Medulla oblongata (tissue), 1 donor: ENCODE measurements around the gene IRS2.
"Not testable (repeated sequence)": the region's sequence is repeated elsewhere in the genome, so short reads cannot be mapped to it uniquely, and the experiment has no call there.

Source experiments
- DNase-seq: peaks from one replicate; pipeline ENCODE4 v3.0.0-alpha.2; 2015; ENCODE audit errors: extremely low spot score

The IRS2 gene, protein sequence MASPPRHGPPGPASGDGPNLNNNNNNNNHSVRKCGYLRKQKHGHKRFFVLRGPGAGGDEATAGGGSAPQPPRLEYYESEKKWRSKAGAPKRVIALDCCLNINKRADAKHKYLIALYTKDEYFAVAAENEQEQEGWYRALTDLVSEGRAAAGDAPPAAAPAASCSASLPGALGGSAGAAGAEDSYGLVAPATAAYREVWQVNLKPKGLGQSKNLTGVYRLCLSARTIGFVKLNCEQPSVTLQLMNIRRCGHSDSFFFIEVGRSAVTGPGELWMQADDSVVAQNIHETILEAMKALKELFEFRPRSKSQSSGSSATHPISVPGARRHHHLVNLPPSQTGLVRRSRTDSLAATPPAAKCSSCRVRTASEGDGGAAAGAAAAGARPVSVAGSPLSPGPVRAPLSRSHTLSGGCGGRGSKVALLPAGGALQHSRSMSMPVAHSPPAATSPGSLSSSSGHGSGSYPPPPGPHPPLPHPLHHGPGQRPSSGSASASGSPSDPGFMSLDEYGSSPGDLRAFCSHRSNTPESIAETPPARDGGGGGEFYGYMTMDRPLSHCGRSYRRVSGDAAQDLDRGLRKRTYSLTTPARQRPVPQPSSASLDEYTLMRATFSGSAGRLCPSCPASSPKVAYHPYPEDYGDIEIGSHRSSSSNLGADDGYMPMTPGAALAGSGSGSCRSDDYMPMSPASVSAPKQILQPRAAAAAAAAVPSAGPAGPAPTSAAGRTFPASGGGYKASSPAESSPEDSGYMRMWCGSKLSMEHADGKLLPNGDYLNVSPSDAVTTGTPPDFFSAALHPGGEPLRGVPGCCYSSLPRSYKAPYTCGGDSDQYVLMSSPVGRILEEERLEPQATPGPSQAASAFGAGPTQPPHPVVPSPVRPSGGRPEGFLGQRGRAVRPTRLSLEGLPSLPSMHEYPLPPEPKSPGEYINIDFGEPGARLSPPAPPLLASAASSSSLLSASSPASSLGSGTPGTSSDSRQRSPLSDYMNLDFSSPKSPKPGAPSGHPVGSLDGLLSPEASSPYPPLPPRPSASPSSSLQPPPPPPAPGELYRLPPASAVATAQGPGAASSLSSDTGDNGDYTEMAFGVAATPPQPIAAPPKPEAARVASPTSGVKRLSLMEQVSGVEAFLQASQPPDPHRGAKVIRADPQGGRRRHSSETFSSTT (N-terminal part only)

DNA sequence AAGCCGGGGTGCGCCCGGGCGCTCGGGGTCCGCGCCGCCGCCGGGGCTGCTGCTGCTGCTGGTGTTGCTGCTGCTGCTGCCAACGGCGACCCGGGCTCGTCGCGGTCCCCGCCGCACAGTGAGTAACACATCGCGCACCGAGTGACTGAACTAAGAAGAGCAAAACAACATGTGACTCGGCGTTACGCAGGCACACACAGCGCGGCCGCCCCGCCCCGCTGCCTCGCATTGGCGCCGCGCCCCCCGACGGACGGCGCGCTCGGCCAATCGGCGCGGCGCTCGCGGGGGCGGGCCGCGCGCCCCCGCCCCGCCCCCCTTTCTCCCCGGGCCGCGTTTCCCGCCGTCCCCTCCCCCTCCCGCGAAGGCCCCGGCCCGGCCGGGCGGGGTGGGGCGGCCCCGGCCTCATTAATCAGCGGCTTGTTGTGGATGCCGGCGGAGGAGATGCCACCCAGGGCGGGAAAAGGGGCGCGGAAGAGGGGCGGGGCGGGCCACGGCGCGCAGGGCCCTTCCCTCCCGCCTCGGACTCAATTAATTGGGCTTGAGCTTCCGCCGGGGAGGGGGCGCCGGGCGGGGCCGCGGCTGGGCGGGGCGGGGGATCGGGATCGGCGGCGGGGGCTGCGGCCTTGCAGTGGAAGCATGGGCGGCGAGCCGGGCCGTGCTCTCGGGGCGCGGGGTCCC is at the start of gene IRS2:
Gene IRS2 (minus strand): TSS at position 127 of the 678 bp plus-strand sequence. CDS start 530 bp downstream, outside the sequence.
- peak; percentile 97 for DNase-seq

DNA sequence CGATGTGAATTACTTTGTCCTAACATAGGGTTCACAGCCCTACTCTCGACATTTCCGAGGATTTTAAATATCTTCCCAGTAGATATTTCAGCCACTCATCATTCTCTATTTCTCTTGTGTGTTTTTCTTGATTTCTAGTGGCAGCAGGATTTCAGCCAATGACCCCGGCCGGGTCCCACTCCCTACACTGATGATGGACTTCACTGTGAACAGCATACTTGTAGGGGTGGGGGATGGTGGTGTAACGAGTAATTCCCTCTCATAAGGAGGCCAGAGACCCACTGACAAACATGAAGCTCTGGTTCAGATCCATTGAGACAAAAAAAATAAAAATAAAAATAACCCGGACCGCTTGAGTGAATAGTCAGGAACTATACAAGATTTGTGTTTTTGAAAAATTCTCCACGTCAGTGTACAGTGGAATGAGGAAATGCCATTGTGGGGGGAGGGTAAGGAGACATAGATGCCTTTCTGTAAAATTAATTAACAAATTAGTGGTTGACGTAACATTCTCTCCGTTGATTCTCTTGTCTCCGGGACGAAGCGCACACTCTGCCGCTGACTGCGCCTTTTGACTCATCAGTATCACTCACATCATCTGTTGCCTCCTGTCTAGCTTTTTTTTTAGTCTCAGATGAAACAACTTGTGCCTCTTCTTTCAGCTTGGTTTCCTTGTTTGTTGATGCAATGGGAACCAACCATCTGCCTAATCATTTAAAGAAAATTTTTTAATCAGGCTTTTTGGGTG is 48.8 kb upstream of the IRS2 start:
- no peak for DNase-seq

DNA sequence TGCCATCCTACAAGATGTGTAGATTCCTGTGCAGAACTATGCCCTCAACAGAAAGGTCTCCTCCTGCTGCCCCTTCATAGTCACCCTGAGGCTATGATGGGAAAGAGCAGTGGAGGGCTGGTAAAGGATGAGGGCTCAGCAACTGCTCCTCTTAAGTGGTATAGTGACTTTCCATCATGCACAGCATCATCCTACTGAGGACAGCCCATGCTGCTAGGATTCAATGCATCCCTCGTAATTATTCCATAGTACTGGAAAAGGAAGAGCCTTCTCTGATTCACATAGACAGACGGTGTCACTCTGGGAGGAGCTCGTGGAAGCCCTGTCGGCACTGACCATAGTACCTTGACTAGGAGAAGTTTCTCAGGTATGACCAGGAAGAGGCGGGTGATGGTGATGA is 47.6 kb upstream of the IRS2 start:
- no peak for DNase-seq

DNA sequence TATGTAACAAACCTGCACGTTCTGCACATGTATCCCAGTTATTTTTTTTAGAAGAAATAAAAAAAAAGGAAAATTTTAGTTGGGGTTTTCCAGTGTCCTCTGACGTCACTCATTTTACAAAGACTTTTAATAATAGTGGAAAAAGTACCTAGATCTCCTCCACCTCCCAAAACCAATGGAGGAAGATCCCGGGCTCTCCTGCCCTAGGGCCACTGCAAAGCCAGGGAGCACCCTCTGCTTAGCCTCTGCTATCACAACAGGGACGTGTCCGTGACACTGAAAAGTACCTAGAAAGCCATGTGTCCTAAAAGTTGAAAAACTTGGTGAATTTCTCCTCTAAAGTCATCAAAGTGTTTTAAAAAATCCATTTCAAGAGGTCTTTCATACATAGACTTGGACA is 46.7 kb upstream of the IRS2 start:
- no peak for DNase-seq

DNA sequence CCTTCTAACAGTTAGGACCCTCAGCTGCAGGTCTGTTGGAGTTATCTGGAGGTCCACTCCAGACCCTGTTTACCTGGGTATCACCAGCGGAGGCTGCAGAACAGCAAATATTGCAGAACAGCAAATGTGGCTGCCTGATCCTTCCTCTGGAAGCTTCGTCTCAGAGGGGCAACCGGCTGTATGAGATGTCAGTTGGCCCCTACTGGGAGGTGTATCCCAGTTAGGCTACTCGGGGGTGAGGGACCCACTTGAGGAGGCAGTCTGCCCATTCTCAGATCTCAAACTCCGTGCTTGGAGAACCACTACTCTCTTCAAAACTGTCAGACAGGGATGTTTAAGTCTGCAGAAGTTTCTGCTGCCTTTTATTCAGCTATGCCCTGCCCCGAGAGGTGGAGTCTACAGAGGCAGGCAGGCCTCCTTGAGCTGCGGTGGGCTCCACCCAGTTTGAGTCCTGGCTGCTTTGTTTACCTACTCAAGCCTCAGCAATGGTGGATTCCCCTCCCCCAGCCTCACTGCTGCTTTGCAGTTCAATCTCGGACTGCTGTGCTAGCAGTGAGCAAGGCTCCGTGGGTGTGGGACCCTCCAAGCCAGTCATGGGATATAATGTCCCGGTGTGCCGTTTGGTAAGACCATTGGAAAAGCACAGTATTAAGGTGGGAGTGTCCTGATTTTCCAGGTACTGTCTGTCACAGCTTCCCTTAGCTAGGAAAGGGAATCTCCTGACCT is 42.4 kb upstream of the IRS2 start:
- not testable (repeated sequence) for DNase-seq

DNA sequence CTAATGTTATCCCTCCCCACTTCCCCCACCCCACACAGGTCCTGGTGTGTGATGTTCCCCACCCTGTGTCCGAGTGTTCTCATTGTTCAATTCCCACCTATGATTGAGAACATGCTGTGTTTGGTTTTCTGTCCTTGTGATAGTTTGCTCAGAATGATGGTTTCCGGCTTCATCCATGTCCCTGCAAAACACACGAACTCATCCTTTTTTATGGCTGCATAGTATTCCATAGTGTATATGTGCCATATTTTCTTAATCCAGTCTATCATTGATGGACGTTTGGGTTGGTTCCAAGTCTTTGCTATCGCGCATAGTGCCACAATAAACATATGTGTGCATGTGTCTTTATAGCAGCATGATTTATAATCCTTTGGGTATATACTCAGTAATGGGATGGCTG is 36.8 kb upstream of the IRS2 start:
- not testable (repeated sequence) for DNase-seq

DNA sequence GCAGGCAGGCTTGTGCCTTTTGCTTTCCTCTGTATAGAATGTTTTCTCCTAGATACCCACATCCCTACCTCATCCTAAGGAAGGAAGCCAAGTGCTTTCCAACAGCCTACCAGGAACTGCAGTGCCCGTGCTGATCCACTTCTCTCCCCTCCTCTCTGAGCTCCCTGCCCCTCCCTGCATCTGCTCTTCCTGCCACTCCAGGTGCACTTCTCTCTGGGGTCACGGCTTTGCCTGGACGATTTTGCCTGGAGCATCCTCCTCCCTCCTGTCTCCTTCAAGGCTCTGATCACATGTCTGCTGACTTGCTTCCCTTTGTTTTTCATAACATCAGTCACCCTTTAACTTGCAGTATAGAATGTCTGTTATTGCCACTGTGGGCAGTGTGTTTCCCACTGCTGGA is 34.7 kb upstream of the IRS2 start:
- no peak for DNase-seq

DNA sequence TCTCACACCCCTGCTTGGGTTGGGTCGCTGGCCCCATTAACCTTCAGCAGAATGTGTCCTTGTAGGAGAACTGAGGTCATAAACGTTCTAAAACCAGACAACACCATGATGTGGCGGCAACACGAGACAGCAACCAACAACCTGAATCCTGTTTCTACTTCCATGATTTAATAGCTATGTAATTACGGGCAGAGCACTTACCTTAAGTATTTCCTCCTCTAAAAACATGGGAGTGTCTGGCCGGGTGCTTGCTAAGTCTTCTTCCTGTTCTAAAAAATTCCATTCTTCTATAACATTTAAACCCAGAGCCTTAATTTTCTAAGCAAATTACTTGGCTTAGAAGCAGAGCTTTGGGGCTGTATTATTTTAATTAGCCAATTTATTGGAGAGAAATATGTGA is 33.5 kb upstream of the IRS2 start:
- DNase-seq = no peak

DNA sequence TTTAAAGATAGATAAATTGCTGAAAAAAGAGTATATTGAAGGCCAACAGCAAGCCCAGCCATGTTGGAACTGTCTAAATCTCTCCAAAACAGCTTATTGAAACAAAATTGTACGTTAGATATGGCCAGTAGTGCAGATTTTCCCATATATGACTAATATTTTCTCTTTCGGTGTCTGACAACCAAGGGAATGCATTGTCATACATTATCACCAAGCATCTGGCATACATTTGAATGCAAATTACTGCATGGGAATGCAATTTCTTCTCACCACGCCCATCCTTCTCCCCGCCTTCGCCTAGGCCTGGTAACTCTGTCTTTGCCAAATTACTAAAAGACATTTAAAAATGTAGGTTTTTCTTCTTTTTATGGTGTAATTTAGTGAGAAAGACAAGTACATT is 32.5 kb upstream of the IRS2 start:
- DNase-seq = no peak

DNA sequence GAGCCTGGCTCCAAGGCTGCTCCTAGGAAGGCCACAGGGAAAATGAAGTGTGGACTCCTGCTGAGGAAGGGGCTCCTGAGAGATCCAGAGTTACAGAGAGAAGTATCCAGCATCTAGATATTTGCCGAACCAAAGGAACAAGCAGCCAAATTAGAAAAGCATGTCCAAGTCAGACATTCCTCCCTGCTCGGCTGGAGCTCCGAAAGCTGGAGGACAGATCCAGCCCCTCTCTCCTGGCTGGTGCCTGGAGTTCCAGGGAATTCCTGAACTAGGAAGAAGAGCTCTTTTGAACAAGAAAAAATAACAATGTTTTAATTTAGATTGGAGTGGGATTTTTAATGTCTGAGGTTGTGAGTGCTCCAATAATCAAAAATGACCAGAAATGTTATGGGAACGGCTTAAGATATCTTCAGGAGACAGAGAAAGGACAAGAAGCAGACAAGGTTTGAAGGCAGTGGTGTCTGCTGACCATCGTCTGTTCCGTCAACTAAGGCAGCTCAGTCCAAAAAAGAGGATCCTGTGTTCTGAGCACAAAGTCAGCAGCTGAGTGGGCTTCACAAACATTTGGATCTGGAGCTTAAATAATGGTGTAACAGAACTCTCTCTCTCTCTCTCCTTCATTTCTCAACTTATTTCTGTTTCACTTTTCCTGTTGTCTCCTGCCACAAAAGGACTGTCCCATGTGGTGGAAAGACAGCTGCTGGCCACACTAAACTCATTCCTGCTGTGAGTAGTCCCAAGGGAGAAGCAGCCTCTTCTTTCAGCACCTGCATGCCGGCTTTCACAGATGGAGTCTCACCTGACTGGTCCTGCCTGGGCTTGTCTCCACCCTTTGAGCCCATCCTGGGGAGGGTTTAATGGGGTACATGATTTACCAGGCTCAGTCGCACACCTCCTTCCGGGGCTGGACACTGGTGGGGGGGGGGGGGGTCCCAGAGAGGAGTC is 31.5 kb upstream of the IRS2 start:
- DNase-seq = no peak

DNA sequence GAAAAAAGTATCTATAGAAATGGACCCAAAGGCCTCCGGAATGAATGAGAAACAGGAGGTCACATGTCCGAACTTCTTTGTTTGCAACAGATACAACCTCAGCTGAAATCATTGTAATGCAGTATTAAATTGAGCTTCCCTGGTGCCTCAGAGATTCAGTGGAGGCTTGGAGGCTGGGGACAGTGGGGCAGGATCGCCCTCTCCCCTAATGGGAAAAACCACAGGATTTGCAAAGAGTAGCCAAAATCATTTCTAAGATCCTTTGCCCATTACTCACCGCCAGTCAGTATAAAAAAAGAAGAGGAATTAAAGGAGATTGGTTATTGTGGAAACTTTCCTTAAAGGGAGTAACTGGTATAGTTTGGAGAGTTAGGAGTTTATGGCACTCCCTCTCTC is 30.4 kb upstream of the IRS2 start:
- DNase-seq = no peak

DNA sequence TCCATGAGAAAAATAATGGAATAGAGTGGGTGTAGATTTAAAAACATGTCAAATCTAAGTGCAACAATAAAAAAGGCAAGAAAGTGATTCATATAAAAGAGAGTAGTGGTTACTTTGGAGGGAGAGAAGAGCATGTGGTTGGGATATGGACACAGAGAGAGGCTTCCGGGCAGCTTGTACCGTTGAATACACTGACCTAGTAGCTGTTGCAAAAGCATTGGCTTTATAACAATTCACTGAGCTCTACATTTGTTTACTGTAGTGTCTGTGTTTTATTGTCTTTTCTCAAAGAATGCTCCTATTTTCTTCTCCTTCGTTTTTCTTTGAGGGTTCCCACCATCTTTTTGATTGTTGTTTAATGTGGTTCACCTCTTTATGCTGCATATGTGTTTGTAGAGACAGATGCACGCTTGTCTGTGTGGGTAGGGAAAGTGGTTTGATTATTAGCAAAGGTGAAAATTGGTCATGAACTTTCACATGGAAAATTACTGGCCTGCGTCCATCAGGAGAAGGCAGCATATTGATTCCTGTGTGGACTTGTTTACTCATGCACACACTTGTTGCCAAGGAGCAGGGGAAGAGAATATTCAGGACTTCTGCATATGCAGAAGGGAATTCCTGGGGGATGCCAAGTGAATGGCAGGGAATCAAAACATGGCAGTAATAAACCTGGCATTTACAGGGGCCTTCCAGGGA is 29.9 kb upstream of the IRS2 start:
- DNase-seq = no peak

DNA sequence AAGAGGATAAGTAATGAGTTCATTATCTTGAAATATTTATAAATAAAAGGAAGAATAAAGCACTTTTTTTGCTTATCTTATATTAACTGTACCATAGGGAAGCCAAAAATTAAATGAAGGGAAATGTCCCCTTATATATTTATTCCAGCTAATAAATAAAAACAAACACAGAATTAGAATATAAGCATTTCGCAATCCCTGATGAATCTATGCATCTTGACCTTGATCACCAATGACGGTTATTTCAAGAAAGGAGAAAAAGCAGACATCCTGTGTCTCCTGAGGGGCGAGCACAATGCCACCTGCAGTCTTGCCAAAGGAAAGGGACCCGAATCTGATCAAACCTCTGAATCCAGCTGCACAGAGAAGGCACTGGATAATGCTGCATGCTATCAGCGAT is 29.3 kb upstream of the IRS2 start:
- DNase-seq = no peak

DNA sequence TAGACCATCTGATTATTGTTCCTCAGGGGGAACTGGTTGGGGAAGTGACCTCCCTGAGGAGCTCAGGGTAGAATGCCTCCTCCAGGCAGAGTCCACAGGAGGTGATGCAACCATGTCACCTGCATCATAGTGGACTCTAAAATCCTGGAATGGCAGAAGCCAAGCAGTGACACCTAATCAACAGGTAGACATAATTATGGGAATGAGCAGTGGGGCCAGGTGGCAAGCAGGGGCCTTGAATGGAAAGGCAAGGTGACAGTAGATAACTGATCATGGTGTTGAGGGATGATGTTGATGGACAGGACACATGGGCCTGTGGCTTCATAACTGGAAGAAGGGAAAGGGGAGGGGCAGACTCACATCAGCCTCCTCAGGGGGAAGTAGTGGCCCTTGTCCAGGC is 27.3 kb upstream of the IRS2 start:
- no peak for DNase-seq

DNA sequence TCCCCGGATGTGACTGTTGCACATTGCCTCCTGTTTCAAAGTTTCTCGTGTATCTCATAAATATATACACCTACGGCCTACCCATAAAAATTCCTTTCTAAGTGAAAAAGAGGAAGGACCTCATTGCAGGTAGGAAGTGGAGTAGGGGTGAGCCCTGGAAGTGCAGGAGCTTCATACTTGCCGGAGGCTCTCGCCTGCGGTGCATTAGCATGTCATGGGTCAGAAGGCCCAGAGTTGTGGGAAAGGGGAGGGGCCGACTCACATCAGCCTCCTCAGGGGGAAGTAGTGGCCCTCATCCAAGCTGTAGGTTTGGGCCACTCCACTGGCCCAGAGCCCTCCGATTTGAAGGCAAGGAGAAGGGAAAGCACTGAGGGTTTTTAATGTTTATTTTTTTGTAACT is 26.0 kb upstream of the IRS2 start:
- no peak for DNase-seq

DNA sequence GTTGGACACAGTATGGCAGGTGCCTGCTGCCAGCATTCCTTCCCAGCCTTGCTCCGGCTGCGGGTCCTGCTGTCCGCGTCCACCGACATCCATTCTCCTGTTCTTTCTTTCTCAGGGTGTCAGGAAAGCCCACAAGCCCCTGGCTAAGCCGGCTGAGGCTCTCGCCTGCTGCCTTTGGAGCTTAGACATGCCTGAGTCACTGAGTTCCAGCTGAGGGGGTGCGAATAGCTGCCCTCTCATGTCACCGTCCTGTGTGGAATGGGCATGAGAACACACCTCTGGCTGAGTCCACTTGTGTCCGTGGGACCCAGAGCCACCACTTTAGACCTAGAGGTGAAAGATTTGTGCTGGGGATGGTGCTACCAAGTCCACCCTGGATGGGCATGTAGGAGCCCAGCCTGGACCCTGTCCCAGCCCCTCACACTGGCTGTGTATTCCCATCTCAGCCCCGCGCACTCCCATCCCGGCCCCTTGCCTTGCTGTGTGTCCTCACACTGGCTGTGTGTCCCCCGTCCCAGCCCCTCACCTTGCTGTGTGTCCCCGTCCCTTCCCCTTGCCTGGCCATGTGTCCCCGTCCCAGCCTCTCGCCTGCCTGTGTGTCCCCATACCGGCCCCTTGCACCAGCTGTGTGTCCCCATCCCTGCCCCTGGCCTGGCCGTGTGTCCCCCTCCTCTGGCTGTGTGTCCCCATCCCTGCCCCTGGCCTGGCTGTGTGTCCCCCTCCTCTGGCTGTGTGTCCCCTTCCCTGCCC is 24.6 kb upstream of the IRS2 start:
- DNase-seq = no peak

DNA sequence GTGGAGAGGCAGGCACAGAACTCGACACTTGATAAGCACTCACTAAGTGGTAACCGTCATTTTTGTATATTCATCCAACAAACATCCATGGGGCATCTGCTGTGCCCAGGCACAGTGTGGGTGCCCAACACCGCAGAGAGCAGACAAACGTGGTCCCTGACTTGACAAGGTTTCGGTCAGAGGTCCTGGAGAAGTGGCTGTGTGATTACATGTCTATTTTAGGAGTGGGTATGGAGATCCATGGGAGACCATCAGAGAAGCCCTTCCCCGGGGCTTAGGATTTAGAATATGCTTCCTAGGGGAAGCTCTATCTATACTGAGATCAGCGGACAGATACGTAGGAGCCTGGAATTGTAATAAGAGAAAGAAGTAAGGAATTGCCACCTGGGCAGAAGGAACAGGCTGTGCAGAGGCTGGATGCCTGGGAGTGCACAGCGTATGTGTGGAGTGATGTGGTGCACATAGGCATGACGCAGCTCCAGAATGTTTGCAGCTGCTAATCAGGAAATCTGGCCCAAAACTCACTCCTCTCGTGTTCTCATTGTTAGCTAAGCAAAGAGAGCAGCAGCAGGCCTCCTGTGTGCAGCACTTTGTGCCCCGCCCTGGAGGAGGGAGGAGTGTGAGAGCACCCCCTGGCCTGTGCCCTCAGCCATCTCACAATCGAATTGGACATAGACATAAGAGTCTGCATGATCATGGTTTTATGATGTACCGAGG is 23.0 kb upstream of the IRS2 start:
- DNase-seq = no peak
